IMR-90 (cell line): Measurements from ENCODE around the gene CASKIN1. TPM values are rescaled to one million over a fixed set of nuclear protein-coding genes. Genes with fewer than 3 reads are reported as not detected.
A peak's percentile ranks its signal among the peaks of the same experiment; 100 is the strongest.

Source experiments
- ATAC-seq: fragments of 200-7000 bp; cut with Tn5 transposase; 2 replicates; pipeline ENCODE4 v1.9.1; 2020; ENCODE audit warnings: low read depth, mild to moderate bottlenecking, moderate library complexity
- BruUV-seq: library from RNA; stranded (reverse); fragments of 400-500 nt; replicated peaks from 2 replicates; lab custom pipeline; 2021; lab: Mats Ljungman, UMichigan
- CTCF ChIA-PET: fragments of 300-600 bp; formaldehyde crosslinking; extraction: SDS; loops from one replicate; lab custom pipeline; 2021; ENCODE audit warnings: antibody characterized with exemption; lab: Yijun Ruan, JAX
- POLR2A ChIA-PET: fragments of 300-600 bp; sonication (Branson Sonifier 250); formaldehyde crosslinking; loops from one replicate; lab custom pipeline; 2022; ENCODE audit warnings: antibody characterized with exemption; ENCODE audit not compliant: unreplicated experiment; lab: Charles Lee
- DNase-seq: peaks from one replicate; pipeline ENCODE4 v3.0.0; 2013
- H2AFZ ChIP-seq: replicated peaks from 2 replicates; pipeline ENCODE3; 2013; ENCODE audit warnings: low read length, mild to moderate bottlenecking; ENCODE audit not compliant: poor library complexity
- H2AK5ac ChIP-seq: 2 replicates; pipeline ENCODE4 v1.6.1; 2013; ENCODE audit warnings: low read depth, low read length, inconsistent platforms
- H2AK9ac ChIP-seq: replicated peaks from 2 replicates; pipeline ENCODE3; 2013; ENCODE audit warnings: mild to moderate bottlenecking, low read depth, low read length, moderate library complexity; ENCODE audit not compliant: poor library complexity
- H2BK120ac ChIP-seq: 2 replicates; pipeline ENCODE4 v1.6.1; 2013; ENCODE audit warnings: low read depth, low read length, inconsistent platforms
- H2BK15ac ChIP-seq: 3 replicates; pipeline ENCODE4 v1.6.1; 2013; ENCODE audit warnings: low read depth, low read length, inconsistent platforms
- H2BK20ac ChIP-seq: 2 replicates; pipeline ENCODE4 v1.6.1; 2013; ENCODE audit warnings: low read depth, mild to moderate bottlenecking, inconsistent platforms, low read length, moderate library complexity
- H2BK5ac ChIP-seq: 2 replicates; pipeline ENCODE4 v1.6.1; 2013; ENCODE audit warnings: mild to moderate bottlenecking, low read depth, low read length, inconsistent platforms; ENCODE audit not compliant: poor library complexity, severe bottlenecking
- H3K14ac ChIP-seq: replicated peaks from 2 replicates; pipeline ENCODE4 v1.6.1; 2013; ENCODE audit warnings: low read depth, low read length, inconsistent platforms
- H3K18ac ChIP-seq: 2 replicates; pipeline ENCODE4 v1.6.1; 2013; ENCODE audit warnings: low read depth, low read length, control low read depth
- H3K23ac ChIP-seq: 2 replicates; pipeline ENCODE4 v1.6.1; 2013; ENCODE audit warnings: low read depth, low read length, inconsistent platforms
- H3K27ac ChIP-seq: 2 replicates; pipeline ENCODE4 v1.5.1; 2013; ENCODE audit warnings: mild to moderate bottlenecking, control low read depth, low read length; ENCODE audit not compliant: insufficient read depth
- H3K27me3 ChIP-seq: 2 replicates; pipeline ENCODE4 v1.6.1; 2013; ENCODE audit warnings: low read length; ENCODE audit not compliant: control insufficient read depth, insufficient read depth
- H3K36me3 ChIP-seq: 2 replicates; pipeline ENCODE4 v1.6.1; 2013; ENCODE audit warnings: low read length, mixed read lengths; ENCODE audit not compliant: control insufficient read depth, insufficient read depth
- H3K4ac ChIP-seq: 2 replicates; pipeline ENCODE4 v1.6.1; 2013; ENCODE audit warnings: low read depth, low read length, inconsistent platforms
- H3K4me1 ChIP-seq: 2 replicates; pipeline ENCODE4 v1.6.1; 2013; ENCODE audit warnings: low read length, mixed read lengths; ENCODE audit not compliant: control insufficient read depth, insufficient read depth
- H3K4me2 ChIP-seq: 2 replicates; pipeline ENCODE4 v1.6.1; 2013; ENCODE audit warnings: low read depth, mild to moderate bottlenecking, control low read depth, low read length, moderate library complexity
- H3K4me3 ChIP-seq: 2 replicates; pipeline ENCODE4 v1.5.1; 2013; ENCODE audit warnings: low read depth, mild to moderate bottlenecking, control low read depth, low read length, moderate library complexity; ENCODE audit not compliant: insufficient read depth
- H3K56ac ChIP-seq: 2 replicates; pipeline ENCODE4 v1.6.1; 2013; ENCODE audit warnings: low read length, inconsistent platforms; ENCODE audit not compliant: insufficient read depth; ENCODE audit errors: extremely low read depth
- H3K79me1 ChIP-seq, 2 experiments: 2 replicates each; pipeline ENCODE4 v1.6.1; 2013; ENCODE audit warnings: low read length in 2 of 2, inconsistent platforms in 1 of 2, low read depth in 1 of 2
- H3K9ac ChIP-seq: 2 replicates; pipeline ENCODE4 v1.6.1; 2013; ENCODE audit warnings: low read depth, low read length, control low read depth
- H3K9me1 ChIP-seq: 2 replicates; pipeline ENCODE4 v1.6.1; 2013; ENCODE audit warnings: low read length, inconsistent platforms; ENCODE audit not compliant: insufficient read depth
- H3K9me3 ChIP-seq: 2 replicates; pipeline ENCODE4 v1.6.1; 2013; ENCODE audit warnings: low read length; ENCODE audit not compliant: control insufficient read depth, insufficient read depth
- H4K20me1 ChIP-seq: 2 replicates; pipeline ENCODE4 v1.6.1; 2013; ENCODE audit warnings: low read length, inconsistent platforms; ENCODE audit not compliant: insufficient read depth
- H4K5ac ChIP-seq: 2 replicates; pipeline ENCODE4 v1.6.1; 2013; ENCODE audit warnings: mild to moderate bottlenecking, low read depth, low read length, control low read depth
- H4K8ac ChIP-seq, 2 experiments: 2 replicates each; pipeline ENCODE4 v1.6.1; 2013; ENCODE audit warnings: low read depth in 2 of 2, low read length in 2 of 2, control low read depth in 1 of 2, inconsistent platforms in 1 of 2
- H4K91ac ChIP-seq: 2 replicates; pipeline ENCODE4 v1.6.1; 2013; ENCODE audit warnings: low read depth, low read length, inconsistent platforms; ENCODE audit not compliant: insufficient read depth
- BHLHE40 ChIP-seq: fragments of 150-350 bp; IDR thresholded peaks from 2 replicates; pipeline ENCODE4 v1.6.1; 2016; ENCODE audit warnings: mild to moderate bottlenecking, low read depth, low read length
- CEBPB ChIP-seq: IDR thresholded peaks from 2 replicates; pipeline ENCODE4 v1.6.1; 2012; ENCODE audit warnings: low read depth, low read length, improper control_type of control experiment
- CHD1 ChIP-seq: IDR thresholded peaks from 2 replicates; pipeline ENCODE4 v1.6.1; 2012; ENCODE audit warnings: low read depth, low read length, improper control_type of control experiment
- FOS ChIP-seq: fragments of 150-350 bp; IDR thresholded peaks from 2 replicates; pipeline ENCODE4 v1.6.1; 2016; ENCODE audit warnings: low read depth, low read length
- MAFK ChIP-seq: IDR thresholded peaks from 2 replicates; pipeline ENCODE4 v1.6.1; 2012; ENCODE audit warnings: low read depth, low read length, improper control_type of control experiment
- MAZ ChIP-seq: IDR thresholded peaks from 2 replicates; pipeline ENCODE4 v1.6.1; 2012; ENCODE audit warnings: low read depth, mild to moderate bottlenecking, low read length, improper control_type of control experiment, moderate library complexity, borderline replicate concordance
- MXI1 ChIP-seq: IDR thresholded peaks from 2 replicates; pipeline ENCODE4 v1.6.1; 2012; ENCODE audit warnings: low read depth, mild to moderate bottlenecking, low read length, moderate library complexity, borderline replicate concordance
- NFE2L2 ChIP-seq: fragments of 150-350 bp; IDR thresholded peaks from 2 replicates; pipeline ENCODE4 v1.6.1; 2016; ENCODE audit warnings: low read depth, mild to moderate bottlenecking, low read length
- POLR2A ChIP-seq: IDR thresholded peaks from 2 replicates; pipeline ENCODE4 v1.6.1; 2012; ENCODE audit warnings: mild to moderate bottlenecking, low read depth, low read length
- RAD21 ChIP-seq: IDR thresholded peaks from 2 replicates; pipeline ENCODE4 v1.6.1; 2012; ENCODE audit warnings: low read length, improper control_type of control experiment
- RCOR1 ChIP-seq: IDR thresholded peaks from 2 replicates; pipeline ENCODE4 v1.6.1; 2012; ENCODE audit warnings: mild to moderate bottlenecking, low read length, improper control_type of control experiment; ENCODE audit not compliant: insufficient replicate concordance
- RFX5 ChIP-seq: IDR thresholded peaks from 2 replicates; pipeline ENCODE4 v1.8.0; 2012; ENCODE audit warnings: low read depth, mild to moderate bottlenecking, low read length, moderate library complexity
- SMC3 ChIP-seq: fragments of 150-350 bp; IDR thresholded peaks from 2 replicates; pipeline ENCODE4 v1.6.1; 2016; ENCODE audit warnings: low read depth, mild to moderate bottlenecking, antibody characterized with exemption, low read length, moderate library complexity
- WGBS, 2 experiments: methylation state at CpG; one replicate each; pipeline versions ENCODE4 v1.1.5 to v1.1.7; 2013; ENCODE audit warnings: missing lambda C conversion rate in 2 of 2; ENCODE audit not compliant: insufficient read length in 1 of 2; ENCODE audit errors: extremely low coverage in 2 of 2; 5-methylcytosine and 5-hydroxymethylcytosine counted together
- dilution Hi-C: fragments of 300-500 bp; cut with HindIII; formaldehyde crosslinking; loops from one replicate; pipeline ENCODE4 v1.14.3; 2018; ENCODE audit warnings: low sequenced_read_pairs; ENCODE audit not compliant: unreplicated experiment
- in situ Hi-C: fragments of 300-500 bp; cut with MboI; formaldehyde crosslinking; loops from 3 replicates; pipeline ENCODE4 v1.14.3; 2019; ENCODE audit warnings: low sequenced_read_pairs, inconsistent platforms, mixed read lengths
- intact Hi-C: fragments of 100-400 bp; cut with micrococcal nuclease; formaldehyde crosslinking; loops from 2 replicates; pipeline ENCODE4 v1.10.0; 2022
- polyA plus RNA-seq, 3 experiments: library from polyadenylated mRNA; depleted of rRNA; stranded (reverse); fragments of >200 nt; gene quantifications; 2 replicates each; pipeline ENCODE4 v1.2.3, GENCODE V29; 2012; ENCODE audit warnings: low replicate concordance in 1 of 3
- total RNA-seq: library from RNA; depleted of rRNA; stranded (reverse); fragments of >200 nt; gene quantifications from 2 replicates; pipeline ENCODE4 v1.2.3, GENCODE V29; 2012
- TF ChIP-seq, protein P1 (sequence below): fragments of 150-350 bp; IDR thresholded peaks from 2 replicates; pipeline ENCODE4 v1.6.1; 2016; ENCODE audit warnings: low read depth, mild to moderate bottlenecking, low read length, moderate library complexity, borderline replicate concordance
- TF ChIP-seq, protein P2 (sequence below): fragments of 150-350 bp; IDR thresholded peaks from 2 replicates; pipeline ENCODE4 v1.6.1; 2017; ENCODE audit warnings: mild to moderate bottlenecking, antibody characterized with exemption, low read length, low read depth
- TF ChIP-seq, protein P3 (sequence below): conservative IDR thresholded peaks from 2 replicates; pipeline ENCODE4 v1.5.1; 2012; ENCODE audit warnings: mild to moderate bottlenecking, low read depth, low read length, improper control_type of control experiment

Gene CASKIN1
- total and polyA plus RNA-seq, 2 of the 4 experiments (the other 2 are of a cell fraction): 0.05 TPM; not detected in 1

DNA sequence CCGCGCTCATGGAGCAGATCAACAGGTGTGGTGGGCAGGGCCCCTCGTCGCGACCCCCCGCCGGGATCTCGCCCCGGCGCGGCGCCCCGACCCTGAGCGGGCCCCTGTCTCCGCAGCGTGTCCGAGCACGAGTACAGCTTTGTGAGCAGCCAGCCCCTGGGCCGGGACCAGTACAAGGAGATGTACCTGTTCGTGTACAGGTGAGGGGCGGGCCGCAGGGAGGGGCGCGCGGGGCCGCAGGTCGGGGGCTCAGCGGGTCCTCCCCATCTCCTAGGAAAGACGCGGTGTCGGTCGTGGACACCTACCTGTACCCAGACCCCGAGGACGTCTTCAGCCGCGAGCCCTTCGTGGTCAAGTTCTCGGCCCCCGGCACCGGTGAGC is 40.7 kb upstream of the CASKIN1 start:
- peak overlapping the region; percentile 6 for H3K4me3 ChIP-seq
- no peaks in the 10 kb centered on the region for H3K79me1 ChIP-seq
- H4K5ac ChIP-seq: no peak overlapping the region
- POLR2A ChIA-PET: no interaction called here
- CTCF ChIA-PET: interaction anchor here (1.2 kb wide), 1 partner anchor 11 kb away, joined by 4 read pairs; no protein-coding TSS in a partner anchor
- dilution Hi-C loops: no loop called here
- H3K9ac ChIP-seq: no peak overlapping the region
- H3K9me3 ChIP-seq: no peaks in the 10 kb centered on the region
- in situ Hi-C loops: no loop called here
- H4K20me1 ChIP-seq: peaks cover 14% of the 10 kb centered on the region
- no peak overlapping the region for H3K14ac ChIP-seq
- H3K27ac ChIP-seq: no peak overlapping the region
- H3K23ac ChIP-seq: no peak overlapping the region
- H2AK5ac ChIP-seq: no peak overlapping the region
- ATAC-seq: no peak
- peak overlapping the region; percentile 43 for H2AFZ ChIP-seq
- intact Hi-C loops: no loop called here
- no TSS peak for BruUV-seq
- no peak overlapping the region for H4K91ac ChIP-seq
- no peak overlapping the region for H3K18ac ChIP-seq
- peaks cover 5% of the 10 kb centered on the region; the same call in 1 of the 2 replicates for H3K4me1 ChIP-seq
- H3K9me1 ChIP-seq: no peaks in the 10 kb centered on the region
- no peak overlapping the region for H3K56ac ChIP-seq
- no peak for DNase-seq
- no peak overlapping the region for H4K8ac ChIP-seq
- peaks cover 36% of the 10 kb centered on the region for H3K36me3 ChIP-seq
- no peak overlapping the region for H2BK20ac ChIP-seq
- TF ChIP-seq CHD1 (no peak), CEBPB (no peak), BHLHE40 (no peak), MXI1 (no peak), RAD21 (no peak), POLR2A (no peak), RFX5 (no peak), SMC3 (no peak), MAZ (no peak), FOS (no peak), MAFK (no peak), NFE2L2 (no peak), RCOR1 (no peak)
- TF ChIP-seq, protein P1, sequence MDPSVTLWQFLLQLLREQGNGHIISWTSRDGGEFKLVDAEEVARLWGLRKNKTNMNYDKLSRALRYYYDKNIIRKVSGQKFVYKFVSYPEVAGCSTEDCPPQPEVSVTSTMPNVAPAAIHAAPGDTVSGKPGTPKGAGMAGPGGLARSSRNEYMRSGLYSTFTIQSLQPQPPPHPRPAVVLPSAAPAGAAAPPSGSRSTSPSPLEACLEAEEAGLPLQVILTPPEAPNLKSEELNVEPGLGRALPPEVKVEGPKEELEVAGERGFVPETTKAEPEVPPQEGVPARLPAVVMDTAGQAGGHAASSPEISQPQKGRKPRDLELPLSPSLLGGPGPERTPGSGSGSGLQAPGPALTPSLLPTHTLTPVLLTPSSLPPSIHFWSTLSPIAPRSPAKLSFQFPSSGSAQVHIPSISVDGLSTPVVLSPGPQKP: no peak
- TF ChIP-seq, protein P2, sequence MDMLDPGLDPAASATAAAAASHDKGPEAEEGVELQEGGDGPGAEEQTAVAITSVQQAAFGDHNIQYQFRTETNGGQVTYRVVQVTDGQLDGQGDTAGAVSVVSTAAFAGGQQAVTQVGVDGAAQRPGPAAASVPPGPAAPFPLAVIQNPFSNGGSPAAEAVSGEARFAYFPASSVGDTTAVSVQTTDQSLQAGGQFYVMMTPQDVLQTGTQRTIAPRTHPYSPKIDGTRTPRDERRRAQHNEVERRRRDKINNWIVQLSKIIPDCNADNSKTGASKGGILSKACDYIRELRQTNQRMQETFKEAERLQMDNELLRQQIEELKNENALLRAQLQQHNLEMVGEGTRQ: no peak
- TF ChIP-seq, protein P3, sequence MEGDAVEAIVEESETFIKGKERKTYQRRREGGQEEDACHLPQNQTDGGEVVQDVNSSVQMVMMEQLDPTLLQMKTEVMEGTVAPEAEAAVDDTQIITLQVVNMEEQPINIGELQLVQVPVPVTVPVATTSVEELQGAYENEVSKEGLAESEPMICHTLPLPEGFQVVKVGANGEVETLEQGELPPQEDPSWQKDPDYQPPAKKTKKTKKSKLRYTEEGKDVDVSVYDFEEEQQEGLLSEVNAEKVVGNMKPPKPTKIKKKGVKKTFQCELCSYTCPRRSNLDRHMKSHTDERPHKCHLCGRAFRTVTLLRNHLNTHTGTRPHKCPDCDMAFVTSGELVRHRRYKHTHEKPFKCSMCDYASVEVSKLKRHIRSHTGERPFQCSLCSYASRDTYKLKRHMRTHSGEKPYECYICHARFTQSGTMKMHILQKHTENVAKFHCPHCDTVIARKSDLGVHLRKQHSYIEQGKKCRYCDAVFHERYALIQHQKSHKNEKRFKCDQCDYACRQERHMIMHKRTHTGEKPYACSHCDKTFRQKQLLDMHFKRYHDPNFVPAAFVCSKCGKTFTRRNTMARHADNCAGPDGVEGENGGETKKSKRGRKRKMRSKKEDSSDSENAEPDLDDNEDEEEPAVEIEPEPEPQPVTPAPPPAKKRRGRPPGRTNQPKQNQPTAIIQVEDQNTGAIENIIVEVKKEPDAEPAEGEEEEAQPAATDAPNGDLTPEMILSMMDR: no peak
- H2BK120ac ChIP-seq: no peak overlapping the region
- H2AK9ac ChIP-seq: peak overlapping the region; percentile 65
- no peak overlapping the region for H3K4ac ChIP-seq
- no peak overlapping the region for H2BK15ac ChIP-seq
- peak overlapping the region; percentile 68 for H3K4me2 ChIP-seq
- H2BK5ac ChIP-seq: no peak overlapping the region
- 15% methylated on average over 14 of the region's 40 CpGs; no CpG with 5 or more reads in 1 of the 2 experiments for WGBS, 2 experiments
- H3K27me3 ChIP-seq: peaks cover 9% of the 10 kb centered on the region
